ENCODE measurements around the gene LRRK1.

- TF ChIP-seq NCOA1 (CRISPR knock-in tag; IDR thresholded peaks at IDR 0.05) = no peak
- TF ChIP-seq EHMT2 (IDR thresholded peaks at IDR 0.05; ENCODE audit: borderline replicate concordance, low read depth, low read length) = no peak
- no peak for TF ChIP-seq ZBTB49 (CRISPR knock-in tag; IDR thresholded peaks at IDR 0.05; ENCODE audit: borderline replicate concordance)
- TF ChIP-seq RFX5 (IDR thresholded peaks at IDR 0.05; ENCODE audit: low read depth, low read length) = no peak
- TF ChIP-seq GATAD2A (CRISPR knock-in tag; IDR thresholded peaks at IDR 0.05) = no peak
- TF ChIP-seq CTCF (CRISPR knock-in tag; IDR thresholded peaks at IDR 0.05) = no peak
- no peak for TF ChIP-seq ZNF513 (CRISPR knock-in tag; conservative IDR thresholded peaks at IDR 0.05)
These were observed 101.8 kb downstream of the LRRK1 start for GRCh38 chr15:101020945-101021344.
